Effector memory CD4-positive, alpha-beta T cell (primary cell): Measurements from ENCODE around the gene RIPPLY1.

Experiments
- DNase-seq, 3 donors: peaks; one replicate each; pipeline ENCODE4 v3.0.0-alpha.2; 2020
- H3K27ac ChIP-seq: 2 replicates; pipeline ENCODE4 v1.7.0; 2013; ENCODE audit warnings: mild to moderate bottlenecking, low read length, moderate library complexity; ENCODE audit not compliant: insufficient read depth, poor library complexity, severe bottlenecking
- H3K27me3 ChIP-seq: replicated peaks from 2 replicates; pipeline ENCODE4 v1.7.0; 2013; ENCODE audit warnings: mild to moderate bottlenecking, low read length; ENCODE audit not compliant: insufficient read depth, control insufficient read depth, poor library complexity, severe bottlenecking
- H3K36me3 ChIP-seq: 2 replicates; pipeline ENCODE4 v1.7.0; 2013; ENCODE audit warnings: mild to moderate bottlenecking, low read length, moderate library complexity; ENCODE audit not compliant: control insufficient read depth, insufficient read depth
- H3K4me1 ChIP-seq: 2 replicates; pipeline ENCODE4 v1.7.0; 2013; ENCODE audit warnings: low read length, mild to moderate bottlenecking; ENCODE audit not compliant: control insufficient read depth, insufficient read depth, poor library complexity, severe bottlenecking
- H3K4me3 ChIP-seq: 2 replicates; pipeline ENCODE4 v1.7.0; 2013; ENCODE audit warnings: low read length, low read depth, mild to moderate bottlenecking; ENCODE audit not compliant: insufficient read depth, poor library complexity, severe bottlenecking
- H3K9me3 ChIP-seq: 2 replicates; pipeline ENCODE4 v1.7.0; 2013; ENCODE audit warnings: mild to moderate bottlenecking, low read length, moderate library complexity; ENCODE audit not compliant: control insufficient read depth
- total RNA-seq, 3 donors: gene quantifications; one replicate each; lab custom pipeline; 2026; lab: John Stamatoyannopoulos, UW

RIPPLY1 gene, protein sequence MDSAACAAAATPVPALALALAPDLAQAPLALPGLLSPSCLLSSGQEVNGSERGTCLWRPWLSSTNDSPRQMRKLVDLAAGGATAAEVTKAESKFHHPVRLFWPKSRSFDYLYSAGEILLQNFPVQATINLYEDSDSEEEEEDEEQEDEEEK
- 0 reads per million in 3 donors for total RNA-seq

DNA sequence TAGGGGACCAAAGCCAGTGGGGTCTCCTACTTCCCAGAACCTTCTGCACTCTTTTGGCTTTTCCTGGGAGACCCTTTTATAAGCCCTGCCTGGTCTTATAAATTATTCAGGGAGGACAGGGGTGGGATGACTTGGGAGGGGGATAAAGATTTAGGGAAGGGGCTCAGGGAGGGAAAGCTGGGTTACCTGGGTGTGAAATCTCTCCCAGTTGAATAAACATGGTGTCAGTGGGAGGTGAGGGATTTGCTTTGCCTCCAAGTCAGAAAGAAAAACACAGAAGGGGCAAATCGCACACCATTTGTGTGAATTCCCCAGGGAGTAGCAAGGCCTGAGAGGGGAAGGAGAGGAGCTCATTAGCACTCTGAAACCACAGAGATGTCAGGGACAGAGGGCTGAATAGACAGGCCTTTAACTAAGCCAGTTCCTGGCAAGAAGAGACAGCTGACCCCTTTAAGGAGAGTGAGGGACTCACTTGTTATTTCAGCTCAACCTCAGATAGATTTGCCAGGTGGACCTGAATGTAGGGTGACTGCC, at the start of gene RIPPLY1:
RIPPLY1 (minus strand) TSS at position 51 of the 534 bp plus-strand sequence. CDS start 54 bp downstream, outside the sequence.
- Histone ChIP-seq H3K4me1 (no peaks in the 10 kb centered on the region), H3K36me3 (no peaks in the 10 kb centered on the region), H3K27ac (no peak within 1 kb of the TSS), H3K27me3 (no peaks in the 10 kb centered on the region), H3K4me3 (no peak within 1 kb of the TSS), H3K9me3 (no peaks in the 10 kb centered on the region)
- no peak for DNase-seq

DNA sequence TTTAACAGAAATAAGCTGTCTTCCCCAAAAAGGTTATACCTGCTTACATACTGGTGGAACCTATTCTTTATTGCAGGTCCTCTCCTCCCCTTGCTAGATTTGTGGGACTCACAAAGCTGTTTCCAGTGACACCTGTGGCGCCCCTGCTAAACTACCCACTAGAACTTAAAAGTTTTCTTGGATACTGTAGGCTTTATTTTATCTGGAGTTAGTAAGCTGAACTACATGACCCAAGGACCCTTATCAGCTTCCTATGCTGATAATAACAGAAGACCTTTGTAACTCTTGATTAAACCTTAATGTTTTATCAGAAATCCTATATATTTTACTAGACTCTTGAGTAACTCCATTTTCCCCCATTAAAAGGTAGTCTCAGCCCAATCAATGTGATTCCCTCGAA, 49.4 kb upstream of the RIPPLY1 start:
- Histone ChIP-seq H3K4me3 (no peak overlapping the region), H3K9me3 (no peaks in the 10 kb centered on the region), H3K4me1 (no peaks in the 10 kb centered on the region), H3K27ac (no peak overlapping the region), H3K27me3 (no peaks in the 10 kb centered on the region), H3K36me3 (no peaks in the 10 kb centered on the region)
- no peak for DNase-seq

DNA sequence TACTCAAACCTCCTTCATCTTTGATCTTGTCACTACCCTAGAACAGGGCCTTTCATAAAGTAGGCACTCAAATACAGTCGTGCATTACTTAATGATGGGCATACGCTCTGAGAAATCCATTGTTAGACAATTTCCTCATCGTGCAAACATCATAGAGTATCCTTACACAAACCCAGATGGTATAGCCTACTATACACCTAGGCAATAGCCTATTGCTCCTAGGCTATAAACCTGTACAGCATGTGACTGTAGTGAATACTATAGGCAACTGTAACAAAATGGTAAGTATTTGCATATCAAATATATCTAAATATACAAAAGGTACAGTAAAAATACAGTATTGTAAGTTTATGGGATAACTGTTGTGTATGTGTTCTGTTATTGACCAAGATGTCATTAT, 48.9 kb upstream of the RIPPLY1 start:
- H3K9me3 ChIP-seq, result no peaks in the 10 kb centered on the region
- no peaks in the 10 kb centered on the region for H3K4me1 ChIP-seq
- H3K36me3 ChIP-seq, result no peaks in the 10 kb centered on the region
- no peak overlapping the region for H3K27ac ChIP-seq
- DNase-seq, result no peak
- no peak overlapping the region for H3K4me3 ChIP-seq
- H3K27me3 ChIP-seq, result no peaks in the 10 kb centered on the region

DNA sequence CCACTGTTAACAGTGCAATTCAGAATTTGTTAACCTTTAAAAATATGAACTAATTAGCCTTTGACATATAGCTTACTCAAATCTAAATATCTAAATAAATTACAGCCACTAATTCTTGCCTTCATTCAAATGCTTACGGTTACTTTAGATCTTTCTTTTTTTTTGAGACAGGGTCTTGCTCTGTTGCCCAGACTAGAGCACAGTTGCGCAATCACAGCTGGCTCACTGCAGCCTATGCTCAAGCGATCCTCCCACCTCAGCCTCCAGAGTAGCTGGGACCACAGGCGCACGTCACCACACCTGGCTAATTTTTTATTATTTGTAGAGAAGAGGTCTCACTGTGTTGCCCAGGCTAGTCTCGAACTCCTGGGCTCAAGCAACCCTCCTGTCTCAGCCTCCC, 48.1 kb upstream of the RIPPLY1 start:
- H3K4me3 ChIP-seq, result no peak overlapping the region
- no peaks in the 10 kb centered on the region for H3K36me3 ChIP-seq
- no peak for DNase-seq
- no peaks in the 10 kb centered on the region for H3K4me1 ChIP-seq
- H3K9me3 ChIP-seq, result no peaks in the 10 kb centered on the region
- no peaks in the 10 kb centered on the region for H3K27me3 ChIP-seq
- H3K27ac ChIP-seq, result no peak overlapping the region

DNA sequence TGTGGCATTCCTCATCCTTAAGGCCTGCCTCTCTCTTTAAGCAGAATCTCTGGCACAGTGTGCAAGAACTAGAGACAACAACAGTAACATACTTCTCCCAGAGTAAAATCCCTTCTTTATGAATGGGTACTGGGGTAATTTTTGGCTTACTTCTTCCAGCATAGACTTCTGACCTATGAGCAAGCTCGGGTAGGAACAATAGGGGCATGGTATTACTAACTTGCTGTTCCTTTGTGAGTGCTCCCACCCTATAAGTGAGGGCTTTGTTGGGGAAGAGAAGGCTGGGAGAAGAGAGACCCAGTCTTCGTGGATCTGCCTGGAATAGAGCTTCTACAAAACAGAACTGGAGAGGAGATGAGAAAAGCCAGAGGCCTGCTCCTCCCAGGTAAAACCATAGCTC, 47.2 kb upstream of the RIPPLY1 start:
- no peak for DNase-seq
- no peaks in the 10 kb centered on the region for H3K36me3 ChIP-seq
- H3K4me3 ChIP-seq, result no peak overlapping the region
- H3K4me1 ChIP-seq, result no peaks in the 10 kb centered on the region
- no peaks in the 10 kb centered on the region for H3K27me3 ChIP-seq
- no peak overlapping the region for H3K27ac ChIP-seq
- no peaks in the 10 kb centered on the region for H3K9me3 ChIP-seq

DNA sequence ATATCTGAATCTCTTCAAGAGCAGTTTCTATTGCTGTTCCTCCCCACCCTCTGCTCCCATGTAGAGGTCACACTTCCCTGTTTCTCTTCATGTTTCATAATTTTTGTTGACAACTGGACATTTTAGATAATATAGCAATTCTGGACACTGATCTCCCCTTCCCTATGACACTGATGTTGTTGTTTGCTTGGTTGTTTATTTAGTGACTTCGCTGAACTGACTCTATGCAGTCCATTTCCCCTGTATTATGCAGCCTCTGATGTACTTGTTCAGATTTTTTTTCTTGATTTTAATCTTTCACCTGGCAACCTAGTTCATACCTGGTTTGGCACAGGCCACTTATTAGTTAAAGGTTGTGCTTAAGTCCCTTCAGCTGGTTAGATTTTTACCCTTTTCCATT, 46.2 kb upstream of the RIPPLY1 start:
- H3K4me3 ChIP-seq, result no peak overlapping the region
- H3K27ac ChIP-seq, result no peak overlapping the region
- no peak for DNase-seq
- H3K36me3 ChIP-seq, result no peaks in the 10 kb centered on the region
- H3K4me1 ChIP-seq, result no peaks in the 10 kb centered on the region
- no peaks in the 10 kb centered on the region for H3K27me3 ChIP-seq
- H3K9me3 ChIP-seq, result no peaks in the 10 kb centered on the region

DNA sequence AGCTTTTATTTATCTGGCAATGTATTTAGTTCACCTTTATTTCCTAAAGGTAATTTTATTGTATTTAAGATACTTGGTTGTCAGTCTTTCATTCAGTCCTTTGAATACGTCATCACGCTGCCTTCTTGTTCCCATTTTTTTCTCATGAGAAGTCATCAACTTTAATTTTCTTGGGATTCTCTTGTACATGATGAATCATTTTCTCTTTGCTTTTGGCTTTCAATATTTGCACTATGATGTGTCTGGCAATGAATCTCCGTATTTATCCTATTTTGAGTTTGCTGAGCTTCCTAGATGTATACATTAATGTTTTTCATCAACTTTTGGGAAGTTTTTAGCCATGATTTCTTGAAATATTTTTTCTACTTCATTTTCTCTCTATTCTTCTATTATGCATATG, 45.5 kb upstream of the RIPPLY1 start:
- no peak overlapping the region for H3K27ac ChIP-seq
- H3K36me3 ChIP-seq, result no peaks in the 10 kb centered on the region
- no peaks in the 10 kb centered on the region for H3K9me3 ChIP-seq
- DNase-seq, result no peak
- H3K4me3 ChIP-seq, result no peak overlapping the region
- no peaks in the 10 kb centered on the region for H3K4me1 ChIP-seq
- H3K27me3 ChIP-seq, result no peaks in the 10 kb centered on the region

DNA sequence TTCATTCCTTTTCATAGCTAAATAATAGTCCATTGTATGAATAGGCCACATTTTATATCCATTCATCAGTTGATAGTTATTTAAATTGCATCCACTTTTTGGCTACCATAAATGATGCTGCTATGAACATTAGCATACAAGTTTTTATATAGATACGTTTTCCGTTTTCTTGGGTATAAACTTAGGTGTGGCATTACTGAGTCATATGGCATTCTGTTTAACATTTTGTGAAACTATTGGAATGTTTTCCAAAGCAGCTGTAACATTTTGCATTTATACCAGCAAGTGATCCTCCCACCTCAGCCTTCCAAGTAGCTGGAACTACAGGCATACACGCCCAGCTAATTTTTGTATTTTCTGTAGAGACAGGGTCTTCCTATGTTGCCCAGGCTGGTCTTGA, 43.3 kb upstream of the RIPPLY1 start:
- DNase-seq, result no peak
- H3K36me3 ChIP-seq, result no peaks in the 10 kb centered on the region
- no peaks in the 10 kb centered on the region for H3K9me3 ChIP-seq
- no peak overlapping the region for H3K27ac ChIP-seq
- no peaks in the 10 kb centered on the region for H3K4me1 ChIP-seq
- no peaks in the 10 kb centered on the region for H3K27me3 ChIP-seq
- no peak overlapping the region for H3K4me3 ChIP-seq

DNA sequence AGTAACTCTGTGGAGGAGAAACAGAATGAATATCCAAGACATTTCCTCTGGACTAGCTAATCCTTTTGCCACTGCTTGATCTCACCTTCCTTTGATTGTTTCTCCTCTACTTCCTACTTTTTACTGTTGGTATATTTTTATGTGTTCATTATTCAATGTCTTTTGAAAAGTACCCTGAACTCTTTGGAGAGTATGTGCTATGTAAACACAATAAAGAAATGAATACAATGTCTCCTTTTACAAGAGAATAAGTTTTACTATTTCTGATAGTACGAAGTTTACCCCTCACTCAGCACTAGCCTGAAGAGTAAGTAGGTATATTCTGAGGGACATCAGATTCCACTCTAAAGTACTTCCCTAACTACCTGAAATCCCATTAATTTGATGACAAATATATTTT, 36.9 kb upstream of the RIPPLY1 start:
- Histone ChIP-seq H3K4me1 (no peaks in the 10 kb centered on the region), H3K27me3 (no peaks in the 10 kb centered on the region), H3K9me3 (no peaks in the 10 kb centered on the region), H3K4me3 (no peak overlapping the region), H3K36me3 (no peaks in the 10 kb centered on the region), H3K27ac (no peak overlapping the region)
- DNase-seq, result no peak

DNA sequence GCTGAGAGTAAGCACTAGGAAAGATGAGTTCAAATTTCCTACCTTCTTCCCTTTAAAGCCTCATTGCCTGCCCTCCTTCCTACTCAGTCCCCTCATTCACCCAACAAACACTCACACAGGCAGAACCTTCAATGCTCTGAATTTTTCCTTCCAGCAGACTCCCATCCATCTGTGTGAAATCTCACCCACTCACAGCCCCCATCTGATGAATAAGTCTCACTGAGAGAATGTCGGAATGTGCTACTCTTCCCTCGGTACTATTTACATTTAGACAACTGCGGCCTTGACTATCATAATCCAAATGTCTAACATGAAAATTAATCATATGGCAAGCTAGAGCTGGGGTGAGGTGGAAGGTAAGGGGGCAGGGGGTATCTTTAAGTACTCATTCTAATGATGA, 36.4 kb upstream of the RIPPLY1 start:
- no peaks in the 10 kb centered on the region for H3K4me1 ChIP-seq
- H3K9me3 ChIP-seq, result no peaks in the 10 kb centered on the region
- no peak overlapping the region for H3K27ac ChIP-seq
- no peaks in the 10 kb centered on the region for H3K27me3 ChIP-seq
- DNase-seq, result no peak
- H3K4me3 ChIP-seq, result no peak overlapping the region
- H3K36me3 ChIP-seq, result no peaks in the 10 kb centered on the region
